ENCODE results near the gene TTC28. TPM values are rescaled to one million over a fixed set of nuclear protein-coding genes. Genes with fewer than 3 reads are reported as not detected.
"Not testable (repeated sequence)": the region's sequence is repeated elsewhere in the genome, so short reads cannot be mapped to it uniquely, and the experiment has no call there.

The TTC28 gene
- total RNA-seq: 24.5 TPM

DNA sequence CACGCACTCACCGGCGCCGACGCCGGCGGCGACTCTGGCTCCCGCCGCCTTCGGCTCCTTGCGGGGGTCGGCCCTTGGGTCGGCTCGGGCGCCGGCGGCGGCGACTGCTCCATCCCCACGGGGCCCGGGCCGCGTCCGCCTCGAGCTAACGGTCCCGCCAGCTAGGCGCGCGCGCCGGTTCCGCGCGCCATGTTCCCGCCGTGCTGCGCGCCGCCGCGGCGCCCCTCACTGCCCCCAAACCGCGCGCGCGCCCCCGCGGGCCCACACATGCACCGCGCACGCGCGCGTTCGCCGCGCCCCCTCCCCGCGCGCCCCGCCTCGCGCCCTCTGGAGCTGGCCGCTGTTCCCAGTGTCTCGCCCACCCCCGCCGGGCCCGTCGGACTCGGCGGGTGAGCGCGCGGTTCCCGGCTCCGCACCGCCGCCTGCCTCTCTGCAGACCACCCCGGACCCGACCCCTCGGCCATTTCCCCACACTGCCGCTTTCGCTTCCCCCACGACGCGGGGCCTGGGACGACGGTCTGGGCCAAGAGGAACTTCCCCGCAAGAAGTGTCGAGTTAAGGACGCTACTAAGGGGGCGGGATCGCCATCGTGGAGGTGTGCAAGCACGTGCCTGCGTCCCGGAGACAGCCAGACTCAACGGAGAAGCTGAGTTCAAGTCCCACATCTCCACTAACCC is at the start of gene TTC28:
Gene TTC28, minus strand, starts transcription at position 230 of the 677 bp plus-strand sequence. Its CDS starts 117 bp downstream, at position 113.
- not testable (repeated sequence) for H3K4me1 ChIP-seq, H3K27me3 ChIP-seq, H3K9me3 ChIP-seq, H3K36me3 ChIP-seq
- peak; percentile 15 to 89 for DNase-seq (ENCODE audit: low spot score in 2 of 2)
- intact Hi-C loops (cut with DNase I): loop anchor here (1.0 to 10.0 kb wide), 4 partner anchors 31 to 123 kb away; partner anchors contain the start of genes CCDC117, HSCB and XBP1
- Histone ChIP-seq H3K4me3 (peak within 1 kb of the TSS; percentile 79 to 80), H3K27ac (peak within 1 kb of the TSS; percentile 27 to 42)

DNA sequence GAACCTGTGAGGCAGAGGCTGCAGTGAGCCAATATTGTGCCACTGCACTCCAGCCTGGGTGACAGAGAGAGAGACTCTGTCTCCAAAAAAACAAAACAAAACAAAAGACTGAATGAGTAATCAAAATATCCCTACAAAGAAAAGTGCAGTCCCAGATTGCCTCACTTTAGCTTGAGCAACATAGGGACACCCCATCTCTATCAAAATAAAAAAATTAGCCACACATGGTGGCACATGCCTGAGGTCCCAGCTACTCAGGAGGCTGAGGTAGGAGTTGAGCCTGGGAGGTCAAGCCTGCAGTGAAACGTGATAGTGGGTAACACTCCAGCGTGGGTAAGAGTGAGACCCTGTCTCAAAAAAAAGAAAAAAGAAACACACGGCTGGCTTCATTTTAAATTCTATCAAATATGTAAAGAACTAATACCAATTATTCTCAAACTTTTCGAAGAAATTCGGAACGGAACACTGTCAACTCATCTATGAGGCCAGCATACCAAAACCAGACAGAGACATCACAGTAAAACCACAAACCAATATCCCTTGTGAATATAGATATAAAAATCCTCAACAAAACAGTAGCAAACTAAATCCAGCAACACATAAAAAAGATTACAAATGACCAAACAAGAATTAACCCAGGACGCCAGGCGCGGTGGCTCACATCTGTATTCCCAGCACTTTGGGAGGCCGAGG is 49.1 kb upstream of the TTC28 start:
- no peaks in the 10 kb centered on the region for H3K27me3 ChIP-seq
- TF ChIP-seq, protein P1, sequence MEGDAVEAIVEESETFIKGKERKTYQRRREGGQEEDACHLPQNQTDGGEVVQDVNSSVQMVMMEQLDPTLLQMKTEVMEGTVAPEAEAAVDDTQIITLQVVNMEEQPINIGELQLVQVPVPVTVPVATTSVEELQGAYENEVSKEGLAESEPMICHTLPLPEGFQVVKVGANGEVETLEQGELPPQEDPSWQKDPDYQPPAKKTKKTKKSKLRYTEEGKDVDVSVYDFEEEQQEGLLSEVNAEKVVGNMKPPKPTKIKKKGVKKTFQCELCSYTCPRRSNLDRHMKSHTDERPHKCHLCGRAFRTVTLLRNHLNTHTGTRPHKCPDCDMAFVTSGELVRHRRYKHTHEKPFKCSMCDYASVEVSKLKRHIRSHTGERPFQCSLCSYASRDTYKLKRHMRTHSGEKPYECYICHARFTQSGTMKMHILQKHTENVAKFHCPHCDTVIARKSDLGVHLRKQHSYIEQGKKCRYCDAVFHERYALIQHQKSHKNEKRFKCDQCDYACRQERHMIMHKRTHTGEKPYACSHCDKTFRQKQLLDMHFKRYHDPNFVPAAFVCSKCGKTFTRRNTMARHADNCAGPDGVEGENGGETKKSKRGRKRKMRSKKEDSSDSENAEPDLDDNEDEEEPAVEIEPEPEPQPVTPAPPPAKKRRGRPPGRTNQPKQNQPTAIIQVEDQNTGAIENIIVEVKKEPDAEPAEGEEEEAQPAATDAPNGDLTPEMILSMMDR (IDR thresholded peaks at IDR 0.05): no peak
- intact Hi-C loops (cut with DNase I): no loop called here
- no peaks in the 10 kb centered on the region for H3K9me3 ChIP-seq
- H3K4me3 ChIP-seq: no peak overlapping the region
- H3K4me1 ChIP-seq: no peaks in the 10 kb centered on the region
- no peak for DNase-seq (ENCODE audit: low spot score in 2 of 2)
- no peaks in the 10 kb centered on the region for H3K36me3 ChIP-seq
- no peak overlapping the region for H3K27ac ChIP-seq

- intact Hi-C loops (cut with DNase I): no loop called here
- TF ChIP-seq, protein P1 (IDR thresholded peaks at IDR 0.05): no peak
Measured at GRCh38 chr22:28728002-28728401, 48.4 kb upstream of the TTC28 start.

GRCh38 chr22:28718044-28718443 is 38.4 kb upstream of the TTC28 start:
- H3K9me3 ChIP-seq: no peaks in the 10 kb centered on the region
- TF ChIP-seq, protein P1 (IDR thresholded peaks at IDR 0.05): no peak
- intact Hi-C loops (cut with DNase I): no loop called here
- no peaks in the 10 kb centered on the region for H3K36me3 ChIP-seq
- DNase-seq (ENCODE audit: low spot score in 2 of 2): no peak
- no peak overlapping the region for H3K4me3 ChIP-seq
- H3K27me3 ChIP-seq: no peaks in the 10 kb centered on the region
- no peak overlapping the region for H3K27ac ChIP-seq
- H3K4me1 ChIP-seq: no peaks in the 10 kb centered on the region

More at GRCh38 chr22:28728002-28728401, 48.4 kb upstream of the TTC28 start:
- no peak overlapping the region for H3K27ac ChIP-seq
- no peaks in the 10 kb centered on the region for H3K9me3 ChIP-seq
- no peaks in the 10 kb centered on the region for H3K27me3 ChIP-seq
- no peak for DNase-seq (ENCODE audit: low spot score in 2 of 2)
- no peaks in the 10 kb centered on the region for H3K4me1 ChIP-seq
- no peak overlapping the region for H3K4me3 ChIP-seq
- no peaks in the 10 kb centered on the region for H3K36me3 ChIP-seq

DNA sequence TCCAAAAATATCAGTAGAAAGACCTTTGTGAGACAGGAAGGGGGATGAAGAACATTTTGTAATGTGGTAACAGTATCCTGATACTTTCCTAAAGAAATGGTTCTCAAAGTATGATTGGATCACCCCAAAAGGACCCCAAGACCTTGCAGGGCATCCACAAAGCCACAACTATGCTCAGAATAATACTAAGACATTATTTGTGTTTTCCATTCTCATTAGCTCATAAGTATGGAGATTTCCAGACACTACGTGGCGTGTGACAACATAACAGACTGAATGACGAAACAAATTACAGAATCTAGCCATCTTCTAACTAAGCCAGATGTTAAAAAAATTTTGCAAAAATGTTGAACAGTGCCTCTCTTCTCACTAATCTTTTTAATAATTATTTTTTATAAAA is 37.0 kb upstream of the TTC28 start:
- TF ChIP-seq, protein P1 (IDR thresholded peaks at IDR 0.05): no peak
- intact Hi-C loops (cut with DNase I): no loop called here
- Histone ChIP-seq H3K27ac (no peak overlapping the region), H3K9me3 (no peaks in the 10 kb centered on the region), H3K4me1 (peaks cover 0 to 2% of the 10 kb centered on the region in 2 donors), H3K36me3 (no peaks in the 10 kb centered on the region), H3K4me3 (no peak overlapping the region), H3K27me3 (no peaks in the 10 kb centered on the region)
- DNase-seq (ENCODE audit: low spot score in 2 of 2): no peak

DNA sequence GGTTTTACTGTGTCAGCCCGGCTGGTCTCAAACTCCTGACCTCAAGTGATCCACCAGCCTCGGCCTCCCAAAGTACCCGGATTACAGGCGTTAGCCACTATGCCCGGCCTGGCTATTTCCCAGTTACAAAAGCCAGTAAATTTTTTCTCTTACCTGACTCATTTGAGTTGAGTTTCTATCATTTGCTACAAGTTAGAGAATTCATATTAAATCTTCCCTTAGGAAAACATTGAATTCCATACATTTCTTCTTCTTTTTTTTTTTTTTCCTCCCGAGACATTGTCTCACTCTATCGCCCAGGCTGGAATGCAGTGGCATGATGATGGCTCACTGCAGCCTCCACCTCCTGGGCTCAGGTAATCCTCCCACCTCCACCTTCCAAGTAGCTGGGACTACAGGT is 36.0 kb upstream of the TTC28 start:
- Histone ChIP-seq H3K4me1 (peaks cover 0 to 2% of the 10 kb centered on the region in 2 donors), H3K4me3 (no peak overlapping the region), H3K27me3 (no peaks in the 10 kb centered on the region), H3K9me3 (no peaks in the 10 kb centered on the region), H3K27ac (no peak overlapping the region), H3K36me3 (no peaks in the 10 kb centered on the region)
- TF ChIP-seq, protein P1 (IDR thresholded peaks at IDR 0.05): no peak
- no peak for DNase-seq (ENCODE audit: low spot score in 2 of 2)
- intact Hi-C loops (cut with DNase I): no loop called here
